ENCODE results near the gene IPO5. TPM values are rescaled to one million over a fixed set of nuclear protein-coding genes. Genes with fewer than 3 reads are reported as not detected.

Gene IPO5
- total RNA-seq, 2 experiments from 2014 or later = 101 to 136 TPM

GRCh38 chr13:97971519-97971918, 18.0 kb downstream of the IPO5 start:
- CTCF ChIA-PET = no interaction called here

GRCh38 chr13:97974773-97975172, 21.3 kb downstream of the IPO5 start:
- peak overlapping the region; percentile 49 for H3K27ac Mint-ChIP-seq
- no peak for DNase-seq
- peaks cover 22% of the 10 kb centered on the region for H3K4me1 Mint-ChIP-seq
- H3K27me3 Mint-ChIP-seq = peaks cover 6% of the 10 kb centered on the region
- H3K36me3 Mint-ChIP-seq = peaks cover 4% of the 10 kb centered on the region
- CTCF ChIA-PET = no interaction called here
- H3K4me3 Mint-ChIP-seq = no peak overlapping the region
- ATAC-seq = no peak
- no peaks in the 10 kb centered on the region for H3K9me3 Mint-ChIP-seq (ENCODE audit: low read depth)

More at GRCh38 chr13:97971519-97971918, 18.0 kb downstream of the IPO5 start:
- no peak for DNase-seq
- Mint-ChIP-seq H3K4me3 (no peak overlapping the region), H3K4me1 (peaks cover 3% of the 10 kb centered on the region), H3K9me3 (ENCODE audit: low read depth) (no peaks in the 10 kb centered on the region), H3K27ac (no peak overlapping the region), H3K36me3 (no peaks in the 10 kb centered on the region), H3K27me3 (peaks cover 19% of the 10 kb centered on the region)
- ATAC-seq = no peak

GRCh38 chr13:97975280-97975847, 21.9 kb downstream of the IPO5 start:
- CTCF ChIA-PET = no interaction called here
- peaks cover 6% of the 10 kb centered on the region for H3K27me3 Mint-ChIP-seq
- peak overlapping the region; percentile 97 for H3K27ac Mint-ChIP-seq
- DNase-seq (no peak), ATAC-seq (no peak)
- H3K36me3 Mint-ChIP-seq = peaks cover 6% of the 10 kb centered on the region
- peak overlapping the region; percentile 87 for H3K4me3 Mint-ChIP-seq
- peaks cover 26% of the 10 kb centered on the region for H3K4me1 Mint-ChIP-seq
- H3K9me3 Mint-ChIP-seq (ENCODE audit: low read depth) = no peaks in the 10 kb centered on the region

- Mint-ChIP-seq H3K27me3 (peaks cover 4% of the 10 kb centered on the region), H3K4me1 (peaks cover 28% of the 10 kb centered on the region), H3K36me3 (peaks cover 6% of the 10 kb centered on the region), H3K4me3 (peak overlapping the region; percentile 95), H3K27ac (peak overlapping the region; percentile 97), H3K9me3 (ENCODE audit: low read depth) (no peaks in the 10 kb centered on the region)
- peak; percentile 92 for ATAC-seq
- DNase-seq = peak; percentile 91
- CTCF ChIA-PET = no interaction called here
Measured at GRCh38 chr13:97975848-97976609, 22.6 kb downstream of the IPO5 start.

- ATAC-seq = peak; percentile 40
- Mint-ChIP-seq H3K27me3 (no peaks in the 10 kb centered on the region), H3K9me3 (ENCODE audit: low read depth) (no peaks in the 10 kb centered on the region)
Measured at GRCh38 chr13:97976610-97977521, 23.4 kb downstream of the IPO5 start.

GRCh38 chr13:97977982-97978381, 24.5 kb downstream of the IPO5 start:
- Mint-ChIP-seq H3K27me3 (no peaks in the 10 kb centered on the region), H3K9me3 (ENCODE audit: low read depth) (no peaks in the 10 kb centered on the region), H3K27ac (no peak overlapping the region), H3K4me3 (peak overlapping the region; percentile 95), H3K36me3 (peaks cover 14% of the 10 kb centered on the region), H3K4me1 (peaks cover 37% of the 10 kb centered on the region)
- CTCF ChIA-PET = interaction anchor here (0.9 kb wide), 1 partner anchor 38 kb away, joined by 4 read pairs; no protein-coding TSS in a partner anchor
- ATAC-seq = no peak
- no peak for DNase-seq

More at GRCh38 chr13:97976610-97977521, 23.4 kb downstream of the IPO5 start:
- no peak for DNase-seq
- CTCF ChIA-PET = no interaction called here
- H3K4me3 Mint-ChIP-seq = peak overlapping the region; percentile 95
- peak overlapping the region; percentile 87 for H3K27ac Mint-ChIP-seq
- H3K4me1 Mint-ChIP-seq = peaks cover 34% of the 10 kb centered on the region
- H3K36me3 Mint-ChIP-seq = peaks cover 7% of the 10 kb centered on the region

GRCh38 chr13:97978651-97979050, 25.2 kb downstream of the IPO5 start:
- peaks cover 15% of the 10 kb centered on the region for H3K36me3 Mint-ChIP-seq
- H3K27me3 Mint-ChIP-seq = no peaks in the 10 kb centered on the region
- H3K4me3 Mint-ChIP-seq = no peak overlapping the region
- peaks cover 37% of the 10 kb centered on the region for H3K4me1 Mint-ChIP-seq
- DNase-seq (no peak), ATAC-seq (no peak)
- CTCF ChIA-PET = no interaction called here
- no peak overlapping the region for H3K27ac Mint-ChIP-seq
- H3K9me3 Mint-ChIP-seq (ENCODE audit: low read depth) = no peaks in the 10 kb centered on the region

GRCh38 chr13:97979051-97979450, 25.6 kb downstream of the IPO5 start:
- CTCF ChIA-PET = no interaction called here
- peaks cover 16% of the 10 kb centered on the region for H3K36me3 Mint-ChIP-seq
- H3K9me3 Mint-ChIP-seq (ENCODE audit: low read depth) = no peaks in the 10 kb centered on the region
- no peaks in the 10 kb centered on the region for H3K27me3 Mint-ChIP-seq
- H3K4me1 Mint-ChIP-seq = peaks cover 37% of the 10 kb centered on the region
- DNase-seq (no peak), ATAC-seq (no peak)
- no peak overlapping the region for H3K27ac Mint-ChIP-seq
- H3K4me3 Mint-ChIP-seq = no peak overlapping the region

GRCh38 chr13:97979556-97979955, 26.1 kb downstream of the IPO5 start:
- no peak for ATAC-seq
- peaks cover 37% of the 10 kb centered on the region for H3K4me1 Mint-ChIP-seq
- H3K27me3 Mint-ChIP-seq = no peaks in the 10 kb centered on the region
- no peak overlapping the region for H3K4me3 Mint-ChIP-seq
- no peaks in the 10 kb centered on the region for H3K9me3 Mint-ChIP-seq (ENCODE audit: low read depth)
- DNase-seq = no peak
- H3K27ac Mint-ChIP-seq = no peak overlapping the region
- CTCF ChIA-PET = no interaction called here
- H3K36me3 Mint-ChIP-seq = peaks cover 18% of the 10 kb centered on the region

- Mint-ChIP-seq H3K9me3 (ENCODE audit: low read depth) (no peaks in the 10 kb centered on the region), H3K4me3 (no peak overlapping the region), H3K27ac (no peak overlapping the region), H3K4me1 (peaks cover 36% of the 10 kb centered on the region), H3K27me3 (no peaks in the 10 kb centered on the region), H3K36me3 (peaks cover 36% of the 10 kb centered on the region)
- ATAC-seq = no peak
- no peak for DNase-seq
- CTCF ChIA-PET = no interaction called here
Measured at GRCh38 chr13:97982286-97982685, 28.8 kb downstream of the IPO5 start.

- Mint-ChIP-seq H3K36me3 (peaks cover 55% of the 10 kb centered on the region), H3K27me3 (no peaks in the 10 kb centered on the region), H3K27ac (peak overlapping the region; percentile 56), H3K9me3 (ENCODE audit: low read depth) (no peaks in the 10 kb centered on the region), H3K4me3 (no peak overlapping the region), H3K4me1 (peaks cover 6% of the 10 kb centered on the region)
- DNase-seq = no peak
- ATAC-seq = no peak
- CTCF ChIA-PET = no interaction called here
Measured at GRCh38 chr13:97986835-97987234, 33.4 kb downstream of the IPO5 start.

- H3K27me3 Mint-ChIP-seq = no peaks in the 10 kb centered on the region
- DNase-seq = no peak
- H3K36me3 Mint-ChIP-seq = peaks cover 68% of the 10 kb centered on the region
- H3K27ac Mint-ChIP-seq = no peak overlapping the region
- CTCF ChIA-PET = no interaction called here
- peaks cover 6% of the 10 kb centered on the region for H3K4me1 Mint-ChIP-seq
- no peak overlapping the region for H3K4me3 Mint-ChIP-seq
- no peak for ATAC-seq
- H3K9me3 Mint-ChIP-seq (ENCODE audit: low read depth) = no peaks in the 10 kb centered on the region
Measured at GRCh38 chr13:97999653-98000052, 46.2 kb downstream of the IPO5 start.

GRCh38 chr13:98004107-98004506, 50.6 kb downstream of the IPO5 start:
- H3K4me3 Mint-ChIP-seq = no peak overlapping the region
- H3K4me1 Mint-ChIP-seq = peaks cover 4% of the 10 kb centered on the region
- DNase-seq = no peak
- no peak for ATAC-seq
- H3K9me3 Mint-ChIP-seq (ENCODE audit: low read depth) = no peaks in the 10 kb centered on the region
- peaks cover 67% of the 10 kb centered on the region for H3K36me3 Mint-ChIP-seq
- no peaks in the 10 kb centered on the region for H3K27me3 Mint-ChIP-seq
- CTCF ChIA-PET = no interaction called here
- H3K27ac Mint-ChIP-seq = no peak overlapping the region
